ENCODE data around the gene PRKG1.

PRKG1 gene

DNA sequence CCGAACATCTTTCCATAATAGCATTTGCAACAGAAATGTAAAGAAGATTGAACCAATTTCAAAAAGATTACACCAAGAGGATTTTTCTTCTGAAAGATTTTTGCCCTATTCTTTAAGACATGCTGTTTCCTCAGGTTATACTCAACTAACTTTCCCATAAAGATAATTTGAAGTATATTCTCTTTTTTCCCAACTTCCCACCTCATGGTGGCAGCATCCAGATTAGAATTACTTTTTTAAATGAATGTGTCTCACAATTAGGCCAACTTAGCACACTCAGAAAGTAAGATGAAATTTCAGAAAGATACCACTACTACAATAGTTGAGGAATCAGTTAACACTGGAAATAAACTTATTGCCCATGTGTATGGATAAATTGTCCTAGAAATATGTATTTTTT lies 803.3 kb downstream of the PRKG1 start:
- TF ChIP-seq, protein P1, sequence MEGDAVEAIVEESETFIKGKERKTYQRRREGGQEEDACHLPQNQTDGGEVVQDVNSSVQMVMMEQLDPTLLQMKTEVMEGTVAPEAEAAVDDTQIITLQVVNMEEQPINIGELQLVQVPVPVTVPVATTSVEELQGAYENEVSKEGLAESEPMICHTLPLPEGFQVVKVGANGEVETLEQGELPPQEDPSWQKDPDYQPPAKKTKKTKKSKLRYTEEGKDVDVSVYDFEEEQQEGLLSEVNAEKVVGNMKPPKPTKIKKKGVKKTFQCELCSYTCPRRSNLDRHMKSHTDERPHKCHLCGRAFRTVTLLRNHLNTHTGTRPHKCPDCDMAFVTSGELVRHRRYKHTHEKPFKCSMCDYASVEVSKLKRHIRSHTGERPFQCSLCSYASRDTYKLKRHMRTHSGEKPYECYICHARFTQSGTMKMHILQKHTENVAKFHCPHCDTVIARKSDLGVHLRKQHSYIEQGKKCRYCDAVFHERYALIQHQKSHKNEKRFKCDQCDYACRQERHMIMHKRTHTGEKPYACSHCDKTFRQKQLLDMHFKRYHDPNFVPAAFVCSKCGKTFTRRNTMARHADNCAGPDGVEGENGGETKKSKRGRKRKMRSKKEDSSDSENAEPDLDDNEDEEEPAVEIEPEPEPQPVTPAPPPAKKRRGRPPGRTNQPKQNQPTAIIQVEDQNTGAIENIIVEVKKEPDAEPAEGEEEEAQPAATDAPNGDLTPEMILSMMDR (IDR thresholded peaks at IDR 0.05; ENCODE audit: borderline replicate concordance, insufficient read depth, low read depth, low read length), result no peak
- H3K4me3 ChIP-seq (ENCODE audit: low read depth, low read length), result no peak overlapping the region

DNA sequence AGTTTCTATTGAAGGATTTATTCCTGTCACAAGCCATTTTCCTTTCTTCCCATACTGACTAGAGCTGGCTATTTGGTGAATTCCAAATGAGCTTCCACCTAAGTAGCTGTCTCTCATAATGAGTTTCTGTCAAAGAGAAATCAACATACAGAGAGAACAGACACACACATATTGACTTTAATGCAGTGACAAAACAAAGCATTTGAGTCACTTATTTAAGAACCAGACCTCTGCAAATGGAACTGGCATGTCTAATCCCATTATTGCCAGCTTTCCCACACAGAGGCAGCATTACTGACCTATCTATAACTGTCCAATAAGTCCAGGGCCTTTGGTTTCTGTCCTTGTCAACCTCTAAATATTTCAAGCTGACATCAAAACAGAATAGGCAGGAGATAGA lies 804.4 kb downstream of the PRKG1 start:
- TF ChIP-seq, protein P1 (IDR thresholded peaks at IDR 0.05; ENCODE audit: borderline replicate concordance, insufficient read depth, low read depth, low read length), result no peak
- H3K4me3 ChIP-seq (ENCODE audit: low read depth, low read length), result no peak overlapping the region

DNA sequence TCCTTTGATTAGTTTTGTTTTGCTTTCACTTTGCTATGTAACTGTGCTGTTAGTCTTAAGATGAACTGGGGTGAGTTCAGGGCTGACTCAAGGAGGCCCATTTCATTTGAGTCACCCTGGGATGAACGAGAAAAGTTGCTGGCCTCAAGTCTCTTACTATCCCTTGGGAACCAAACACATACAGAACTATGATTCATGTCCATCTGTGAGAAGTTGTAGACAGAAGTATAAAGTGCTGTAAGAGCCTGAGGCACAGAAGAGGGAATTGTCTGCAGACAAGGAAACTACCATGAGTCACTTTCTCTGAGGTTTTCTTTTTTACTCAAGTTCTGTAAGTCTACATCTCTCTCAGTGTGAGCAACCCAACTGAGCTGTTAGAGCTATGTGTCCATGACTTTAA lies 805.0 kb downstream of the PRKG1 start:
- no peak overlapping the region for H3K4me3 ChIP-seq (ENCODE audit: low read depth, low read length)
- TF ChIP-seq, protein P1 (IDR thresholded peaks at IDR 0.05; ENCODE audit: borderline replicate concordance, insufficient read depth, low read depth, low read length), result no peak

GRCh38 chr10:51881213-51881612 lies 806.9 kb downstream of the PRKG1 start:
- H3K4me3 ChIP-seq (ENCODE audit: low read depth, low read length), result no peak overlapping the region
- TF ChIP-seq, protein P1 (IDR thresholded peaks at IDR 0.05; ENCODE audit: borderline replicate concordance, insufficient read depth, low read depth, low read length), result no peak

DNA sequence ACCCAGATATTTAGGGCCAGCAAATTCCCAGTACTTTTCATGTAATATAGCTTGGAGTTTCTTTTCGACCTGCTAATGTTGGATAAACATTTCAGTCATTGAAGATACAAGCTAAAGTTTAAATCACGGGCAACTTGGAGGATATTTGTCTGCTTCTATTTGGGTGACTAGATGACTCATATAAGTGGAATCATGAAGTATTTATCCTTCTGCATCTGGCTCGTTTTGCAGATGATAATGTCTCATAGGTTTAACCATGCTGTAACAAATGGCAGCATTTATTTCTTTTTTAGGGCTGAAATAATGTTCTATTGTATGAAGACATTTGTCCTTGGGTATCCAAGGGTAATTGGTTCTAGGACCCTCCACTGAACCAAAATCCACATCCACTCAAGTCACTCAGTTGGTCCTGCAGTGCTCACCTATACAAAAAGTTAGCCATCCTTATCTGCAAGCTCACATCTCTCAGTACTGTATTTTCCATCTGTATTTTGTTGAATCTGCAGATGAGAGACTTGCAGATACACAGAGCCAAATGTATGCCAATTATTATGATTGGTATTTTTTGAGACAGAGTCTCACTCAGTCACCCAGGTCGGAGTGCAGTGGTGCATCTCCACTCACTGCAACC lies 812.3 kb downstream of the PRKG1 start:
- no peak overlapping the region for H3K4me3 ChIP-seq (ENCODE audit: low read depth, low read length)
- TF ChIP-seq, protein P1 (IDR thresholded peaks at IDR 0.05; ENCODE audit: borderline replicate concordance, insufficient read depth, low read depth, low read length), result no peak

- no peak overlapping the region for H3K4me3 ChIP-seq (ENCODE audit: low read depth, low read length)
- TF ChIP-seq, protein P1 (IDR thresholded peaks at IDR 0.05; ENCODE audit: borderline replicate concordance, insufficient read depth, low read depth, low read length), result no peak
Measured at GRCh38 chr10:51888263-51888662, 814.0 kb downstream of the PRKG1 start.

- H3K4me3 ChIP-seq (ENCODE audit: low read depth, low read length), result no peak overlapping the region
- TF ChIP-seq, protein P1 (IDR thresholded peaks at IDR 0.05; ENCODE audit: borderline replicate concordance, insufficient read depth, low read depth, low read length), result no peak
Measured at GRCh38 chr10:51892313-51892712, 818.0 kb downstream of the PRKG1 start.
